Measurements from ENCODE around the gene ACVR1B.

GRCh38 chr12:52023976-52024688, 72.6 kb downstream of the ACVR1B start:
- TF ChIP-seq CTCF (IDR thresholded peaks at IDR 0.05; ENCODE audit: control extremely low read depth in 1 of 3, insufficient read depth in 1 of 3, low read depth in 1 of 3, low read length in 3 of 3) (no peak), YY1 (IDR thresholded peaks at IDR 0.05; ENCODE audit: low read depth, low read length) (no peak), POLR2A (IDR thresholded peaks at IDR 0.05; ENCODE audit: control extremely low read depth in 1 of 2, low read depth in 2 of 2, low read length in 2 of 2) (no peak), GTF2F1 (IDR thresholded peaks at IDR 0.05; ENCODE audit: borderline replicate concordance, low read depth, low read length) (no peak), RXRA (IDR thresholded peaks at IDR 0.05; ENCODE audit: insufficient read depth, low read depth, low read length) (no peak), POLR2AphosphoS5 (IDR thresholded peaks at IDR 0.05; ENCODE audit: low read depth, low read length) (no peak), CREB1 (IDR thresholded peaks at IDR 0.05) (no peak), KDM1A (IDR thresholded peaks at IDR 0.05; ENCODE audit: borderline replicate concordance, low read length) (no peak), BRCA1 (IDR thresholded peaks at IDR 0.05; ENCODE audit: low read depth, low read length) (no peak), NRF1 (IDR thresholded peaks at IDR 0.05; ENCODE audit: low read depth, low read length) (no peak), EP300 (IDR thresholded peaks at IDR 0.05; ENCODE audit: borderline replicate concordance in 1 of 2, low read depth in 2 of 2, low read length in 2 of 2) (no peak)
